NCI-H526 (cell line): ENCODE results near the gene MTG1.
A peak's percentile ranks its signal among the peaks of the same experiment; 100 is the strongest.

Experiments used
- DNase-seq, 2 experiments: peaks; one replicate each; lab custom pipeline; 2025; lab: John Stamatoyannopoulos, UW

The MTG1 gene, protein sequence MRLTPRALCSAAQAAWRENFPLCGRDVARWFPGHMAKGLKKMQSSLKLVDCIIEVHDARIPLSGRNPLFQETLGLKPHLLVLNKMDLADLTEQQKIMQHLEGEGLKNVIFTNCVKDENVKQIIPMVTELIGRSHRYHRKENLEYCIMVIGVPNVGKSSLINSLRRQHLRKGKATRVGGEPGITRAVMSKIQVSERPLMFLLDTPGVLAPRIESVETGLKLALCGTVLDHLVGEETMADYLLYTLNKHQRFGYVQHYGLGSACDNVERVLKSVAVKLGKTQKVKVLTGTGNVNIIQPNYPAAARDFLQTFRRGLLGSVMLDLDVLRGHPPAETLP

DNA sequence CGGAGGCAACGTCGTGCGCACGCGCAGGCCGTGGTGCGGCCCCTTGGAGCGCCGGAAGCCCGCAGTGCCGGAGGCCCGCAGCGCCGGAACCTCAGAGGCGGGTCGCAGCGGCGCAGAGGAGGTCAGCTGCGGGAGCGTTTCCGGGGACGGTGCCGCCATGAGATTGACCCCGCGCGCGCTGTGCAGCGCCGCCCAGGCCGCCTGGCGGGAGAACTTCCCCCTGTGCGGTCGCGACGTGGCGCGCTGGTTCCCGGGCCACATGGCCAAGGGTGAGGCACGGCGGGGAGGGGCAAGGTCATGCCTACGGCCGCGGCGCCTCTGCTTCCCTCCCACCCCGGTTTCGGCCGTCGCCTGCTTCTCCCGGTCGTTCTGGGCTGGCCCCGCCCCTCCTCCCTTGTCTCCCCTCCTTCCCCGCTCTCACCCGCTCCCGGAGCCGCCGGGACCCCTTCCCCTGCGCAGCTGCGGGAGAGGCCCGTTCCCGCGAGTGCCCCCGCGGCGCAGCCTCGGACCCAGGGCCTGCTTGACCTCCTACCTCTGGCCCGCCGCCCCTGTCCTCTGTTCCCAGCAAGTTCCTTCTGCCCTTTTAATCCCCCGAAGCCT, at the start of gene MTG1:
Gene MTG1, plus strand, starts transcription at position 94 of the 600 bp plus-strand sequence. Its CDS starts 64 bp downstream, at position 158.
- peak; percentile 52 to 93 for DNase-seq

DNA sequence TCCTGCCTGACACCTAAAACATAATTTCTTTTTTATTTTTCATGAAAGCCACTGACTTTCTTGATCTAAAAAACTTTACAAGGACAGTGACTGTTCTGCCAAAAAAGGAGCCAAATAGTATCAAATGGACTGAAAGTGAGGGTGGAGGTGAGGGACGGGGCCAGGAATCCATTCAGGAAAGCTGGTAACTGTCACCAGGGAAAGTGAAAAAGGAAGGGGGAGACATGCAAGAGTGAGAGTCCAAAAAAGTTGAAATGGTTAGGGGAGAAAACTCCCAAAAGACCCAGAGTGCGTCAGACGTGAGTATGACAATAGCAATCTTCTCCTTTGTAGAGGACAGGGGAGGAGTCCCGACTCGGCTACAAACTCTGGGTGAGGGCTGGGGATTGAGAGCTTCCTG, 49.7 kb upstream of the MTG1 start:
- no peak for DNase-seq

DNA sequence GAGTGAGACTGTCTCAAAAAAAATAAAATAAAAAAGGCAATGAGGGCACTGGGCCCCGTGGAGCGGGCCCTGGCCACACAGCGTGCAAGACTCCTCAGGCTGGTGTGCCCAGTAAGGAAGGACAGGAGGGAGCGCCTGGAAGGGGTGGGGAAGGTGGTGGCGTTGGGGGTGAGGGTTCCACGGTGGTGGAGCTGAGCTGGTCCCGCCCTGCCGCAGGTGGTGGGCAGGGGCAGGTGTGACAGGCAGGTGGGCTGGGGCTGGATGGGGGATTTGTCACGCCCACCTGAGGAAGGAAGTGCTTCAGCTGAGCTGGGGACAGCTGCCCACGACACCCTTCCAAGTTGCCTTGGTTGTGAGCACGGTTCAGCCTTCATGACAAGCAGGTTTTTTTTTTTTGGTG, 47.5 kb upstream of the MTG1 start:
- no peak for DNase-seq

DNA sequence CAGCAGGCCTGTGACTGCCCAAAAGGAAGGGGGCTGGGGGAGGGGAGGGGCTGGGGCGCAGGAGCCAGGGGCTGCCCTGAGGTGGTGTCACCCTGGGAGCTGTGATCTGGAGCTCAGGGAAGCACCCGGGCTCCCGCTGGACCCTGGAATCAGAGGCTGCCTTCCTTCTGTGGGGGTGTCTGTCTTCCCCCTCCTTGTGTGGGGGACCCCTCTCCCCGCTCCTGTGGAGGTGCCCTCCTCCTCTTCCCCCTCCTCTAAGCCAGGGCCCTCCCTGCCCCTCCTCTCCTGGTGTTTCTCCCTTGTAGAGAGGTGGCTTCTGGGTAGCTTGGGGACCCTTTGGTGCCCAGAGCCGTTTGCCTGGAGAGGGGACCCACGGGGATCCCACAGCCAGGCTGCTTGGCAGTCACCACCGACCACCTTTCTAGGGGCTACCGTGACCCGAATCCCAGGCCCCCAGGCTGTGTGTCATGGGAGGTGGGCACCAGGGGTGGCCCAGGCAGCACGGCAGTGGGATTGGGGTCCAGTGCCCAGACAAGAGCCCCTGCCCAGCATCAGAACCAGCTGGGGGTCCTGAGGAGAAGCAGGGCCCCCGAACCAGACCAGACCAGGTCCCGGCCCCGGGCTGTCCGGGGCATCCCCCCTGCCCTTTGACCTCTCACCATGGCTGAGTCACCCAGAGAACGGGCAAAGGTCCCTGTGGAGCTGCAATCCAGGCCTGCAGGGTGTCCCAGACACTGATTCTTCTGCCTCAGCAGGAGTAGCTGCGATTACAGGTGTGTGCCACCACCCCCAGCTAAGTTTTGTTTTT, 46.0 kb upstream of the MTG1 start:
- no peak for DNase-seq

DNA sequence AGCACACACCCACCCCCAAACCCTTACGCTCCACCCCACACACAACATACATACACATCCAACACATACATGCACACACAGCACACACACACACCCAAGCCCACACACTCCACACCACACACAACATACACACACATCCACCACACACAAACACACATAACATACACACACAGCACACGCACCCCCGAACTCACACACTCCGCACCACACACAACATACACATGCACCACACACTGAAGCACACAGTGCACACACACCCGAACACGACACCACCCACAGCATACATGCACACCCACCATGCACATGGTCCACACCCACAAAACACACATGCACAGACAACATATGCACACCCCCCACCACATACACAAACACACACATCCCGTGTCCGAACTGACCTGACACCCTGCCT, 44.8 kb upstream of the MTG1 start:
- DNase-seq, result no peak

DNA sequence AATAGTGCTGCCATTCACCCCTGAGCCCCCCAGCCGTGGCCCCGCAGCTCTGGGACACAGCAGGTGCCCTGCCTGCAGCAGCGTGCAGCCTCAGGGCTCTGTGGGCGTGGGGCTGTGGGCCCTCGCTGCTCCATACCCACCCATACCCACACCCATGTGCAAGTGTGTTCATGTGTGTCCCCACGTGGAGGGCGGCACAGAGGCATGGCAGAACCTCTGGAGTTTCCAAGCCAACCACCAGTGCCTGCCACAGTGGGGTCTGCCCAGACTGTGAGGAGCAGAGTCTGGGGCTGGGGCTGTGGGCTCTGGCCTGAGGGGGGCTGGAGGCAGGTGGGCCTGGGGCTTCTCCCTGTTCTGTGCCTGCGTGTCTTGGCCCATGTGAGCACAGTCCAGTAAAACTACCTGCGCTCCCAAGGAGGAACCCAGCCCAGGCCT, 44.4 kb upstream of the MTG1 start:
- no peak for DNase-seq

DNA sequence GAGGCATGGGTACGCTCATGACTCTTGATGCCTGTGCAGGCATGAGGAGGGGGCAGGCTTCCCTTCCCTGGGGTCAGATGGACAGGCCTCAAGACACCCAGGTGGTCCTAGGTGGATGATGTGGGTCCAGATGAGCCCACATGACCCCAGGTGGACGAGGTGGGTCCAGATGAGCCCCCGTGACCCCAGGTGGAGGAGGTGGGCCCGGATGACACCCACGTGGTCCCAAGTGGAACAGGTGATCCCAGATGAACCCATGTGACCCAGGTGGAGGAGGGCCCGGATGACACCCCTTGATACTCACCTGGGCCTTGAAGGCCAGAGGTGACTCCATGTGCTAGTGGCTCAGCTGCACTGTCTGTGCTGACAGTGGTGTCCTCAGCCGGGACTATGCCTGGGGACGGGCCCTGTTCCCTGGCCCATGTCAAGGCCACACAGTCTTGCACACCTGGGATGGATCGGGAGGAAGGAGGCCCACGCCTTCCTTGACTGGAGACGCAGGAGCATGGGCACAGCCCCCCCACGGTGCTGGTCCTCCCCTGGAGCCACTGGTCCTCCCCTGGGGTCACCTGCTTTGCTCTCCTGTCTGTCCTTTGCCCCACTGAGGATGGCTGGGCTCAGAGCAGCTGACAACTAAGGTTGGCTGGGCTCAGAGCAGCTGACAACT, 43.5 kb upstream of the MTG1 start:
- no peak for DNase-seq

DNA sequence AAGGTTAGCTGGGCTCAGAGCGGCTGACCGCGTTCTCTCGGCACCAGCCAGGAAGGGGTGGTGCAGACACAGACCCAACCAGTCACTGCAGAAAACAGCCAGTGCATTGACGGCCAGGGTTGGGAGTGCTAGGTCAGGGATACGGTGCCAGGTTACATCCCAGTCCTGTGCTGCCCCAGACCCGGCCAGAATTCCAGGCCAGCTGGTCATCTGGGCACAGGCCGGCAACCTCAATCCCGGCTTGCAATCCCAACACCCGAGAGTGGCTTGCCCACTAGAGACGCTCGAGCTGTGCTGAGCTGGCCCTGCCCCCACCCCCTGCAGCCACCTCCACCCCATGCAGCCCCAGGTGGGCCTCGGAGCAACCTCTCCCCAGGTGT, 43.0 kb upstream of the MTG1 start:
- no peak for DNase-seq

DNA sequence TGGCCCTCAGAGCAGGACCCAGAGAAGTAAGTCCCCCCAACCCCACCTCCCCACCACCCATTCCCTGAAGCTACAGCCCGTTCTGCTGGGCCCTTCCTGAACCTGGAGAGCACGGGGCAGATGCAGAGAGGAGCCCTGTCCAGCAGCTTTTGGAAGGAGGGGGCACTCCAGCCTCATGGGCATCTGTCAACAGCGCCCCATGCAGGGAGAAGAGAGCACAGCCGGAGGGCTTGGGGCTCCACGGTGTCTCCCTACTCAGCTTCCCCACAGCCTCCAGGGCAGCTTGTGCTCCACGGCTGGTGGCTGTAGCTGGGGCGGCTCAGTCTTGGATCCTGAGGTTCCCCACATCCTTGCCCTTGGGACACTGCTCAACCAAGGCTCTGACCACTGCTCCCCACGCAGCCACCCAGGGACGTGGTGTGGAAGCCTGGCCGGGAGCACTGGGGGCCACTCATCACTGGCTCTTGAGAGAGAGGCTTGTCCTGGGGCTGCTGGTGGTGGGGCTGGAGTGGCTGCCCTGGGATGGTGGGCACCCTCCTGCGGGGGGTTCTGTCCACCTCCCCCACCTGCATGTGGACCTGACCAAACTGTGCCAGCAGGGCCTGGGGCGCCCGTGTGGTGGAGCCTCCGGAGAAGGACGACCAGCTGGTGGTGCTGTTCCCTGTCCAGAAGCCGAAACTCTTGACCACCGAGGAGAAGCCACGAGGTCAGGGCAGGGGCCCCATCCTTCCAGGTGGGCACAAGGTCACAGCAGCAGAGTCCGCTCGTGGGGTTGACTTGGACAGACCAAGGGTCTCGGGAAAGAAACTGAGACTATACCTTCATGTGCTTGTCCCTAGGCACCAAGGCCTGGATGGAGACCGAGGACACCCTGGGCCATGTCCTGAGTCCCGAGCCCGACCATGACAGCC, 42.3 kb upstream of the MTG1 start:
- no peak for DNase-seq

DNA sequence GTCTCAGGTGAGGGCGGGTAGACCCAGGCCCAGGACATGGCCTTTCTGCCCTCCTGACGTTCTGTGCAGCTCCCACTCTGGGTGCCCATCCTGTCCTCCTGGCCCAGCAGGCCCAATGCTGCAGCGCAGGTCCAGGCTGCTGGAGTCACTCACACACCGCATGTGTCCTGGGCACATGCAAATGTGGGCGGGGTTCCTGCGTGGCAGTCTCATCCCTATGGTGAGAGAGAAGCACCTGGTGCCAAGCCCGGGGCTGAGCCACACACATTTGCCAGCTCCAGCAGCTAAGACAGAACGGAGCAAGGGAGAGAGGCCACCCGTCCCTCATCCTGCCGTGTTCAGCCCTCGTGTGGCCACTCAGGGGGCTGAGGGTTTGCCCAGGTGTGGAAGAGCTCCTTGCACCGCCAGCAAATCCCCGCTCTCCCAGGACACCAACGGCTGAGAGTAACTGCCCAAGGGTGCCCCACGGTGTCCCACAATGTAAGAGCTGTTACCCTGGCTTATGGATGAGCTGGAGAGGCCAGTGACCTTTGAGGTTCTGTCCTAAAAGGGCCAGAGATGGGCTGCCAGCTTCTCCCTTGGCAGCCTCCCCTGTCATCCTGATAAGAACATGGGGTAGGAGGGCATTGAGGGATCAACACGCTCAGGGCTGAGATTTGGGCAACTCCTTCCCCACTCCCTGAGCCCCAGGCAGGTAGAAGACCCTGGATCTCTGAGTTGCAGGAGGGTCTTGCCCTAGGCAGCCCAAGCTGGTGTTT, 40.6 kb upstream of the MTG1 start:
- DNase-seq, result peak; percentile 20 to 67

DNA sequence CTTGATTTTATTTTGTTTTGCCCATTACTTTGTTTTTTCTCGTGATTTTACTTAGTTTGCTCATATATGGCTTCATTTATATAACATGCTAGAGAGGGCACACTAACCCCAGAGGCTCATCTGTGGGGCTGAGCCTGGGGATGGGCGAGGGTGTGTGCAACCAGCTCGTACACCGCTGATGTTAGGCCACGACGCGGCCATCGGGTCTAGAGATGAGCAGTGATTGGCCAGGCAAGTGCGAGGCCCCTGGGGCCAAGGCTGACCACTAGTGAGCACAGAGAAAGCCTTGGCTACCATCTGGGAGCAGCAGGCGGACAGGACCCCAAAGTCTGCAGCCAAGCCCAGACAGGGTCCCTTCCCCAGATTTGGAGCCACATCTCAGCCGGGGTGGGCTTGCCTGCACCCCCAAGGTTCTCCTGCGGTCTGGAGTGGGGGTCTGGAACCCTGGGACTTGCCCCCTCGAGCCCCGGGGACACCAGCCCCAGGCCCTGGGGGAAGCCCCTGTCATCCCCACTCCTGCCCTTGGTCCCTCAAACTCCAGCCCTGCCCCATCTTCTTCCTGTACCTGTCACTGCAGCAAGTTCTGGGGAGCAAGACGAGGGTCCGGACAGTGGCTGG, 39.9 kb upstream of the MTG1 start:
- no peak for DNase-seq

DNA sequence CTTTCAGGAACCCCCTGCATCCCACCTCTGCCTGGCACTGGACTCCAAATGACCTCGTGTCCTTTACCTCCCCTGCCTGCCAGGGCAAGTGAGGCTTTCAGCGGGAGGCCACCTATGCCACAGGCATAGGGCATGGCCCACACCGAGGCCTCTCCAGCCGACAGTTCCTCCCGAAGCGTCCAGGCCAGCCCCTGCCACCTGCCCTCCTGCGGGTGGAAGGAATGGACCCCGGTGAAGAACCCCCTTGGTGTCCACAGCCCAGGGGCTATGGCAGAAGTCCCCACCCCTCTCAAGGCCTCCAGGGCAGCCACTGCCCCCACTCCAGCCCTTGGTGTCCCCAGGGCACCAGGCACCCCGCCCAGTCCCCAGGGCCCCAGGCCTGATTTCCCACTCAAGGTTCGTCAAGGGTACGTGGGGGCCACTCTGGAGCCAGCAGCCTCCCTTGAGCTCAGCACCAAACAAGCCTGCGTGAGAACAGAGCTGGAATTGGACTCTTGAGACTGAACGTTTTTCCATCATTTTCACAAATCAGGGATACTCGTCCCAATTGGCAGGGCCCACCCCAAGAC, 39.2 kb upstream of the MTG1 start:
- no peak for DNase-seq

DNA sequence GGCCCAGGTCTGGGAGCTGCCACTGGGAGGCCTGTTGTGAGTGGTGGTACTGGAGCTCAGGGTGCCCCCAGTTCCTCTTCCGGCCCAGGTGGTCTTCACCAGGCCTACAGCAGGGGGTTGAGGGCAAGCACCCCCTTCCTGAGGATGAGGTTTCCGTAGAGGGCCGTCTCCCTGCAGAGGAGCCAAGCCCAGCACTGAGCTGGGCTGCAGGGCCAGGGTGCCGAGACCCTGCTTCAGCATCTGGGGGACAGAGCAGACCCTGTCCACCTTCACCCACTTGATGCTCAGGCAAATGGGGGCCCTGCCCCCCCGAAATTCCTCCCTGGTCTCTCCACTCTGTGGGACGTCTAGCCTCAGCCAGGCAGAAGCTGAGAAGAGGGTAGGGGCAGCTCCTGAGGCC, 38.7 kb upstream of the MTG1 start:
- no peak for DNase-seq

DNA sequence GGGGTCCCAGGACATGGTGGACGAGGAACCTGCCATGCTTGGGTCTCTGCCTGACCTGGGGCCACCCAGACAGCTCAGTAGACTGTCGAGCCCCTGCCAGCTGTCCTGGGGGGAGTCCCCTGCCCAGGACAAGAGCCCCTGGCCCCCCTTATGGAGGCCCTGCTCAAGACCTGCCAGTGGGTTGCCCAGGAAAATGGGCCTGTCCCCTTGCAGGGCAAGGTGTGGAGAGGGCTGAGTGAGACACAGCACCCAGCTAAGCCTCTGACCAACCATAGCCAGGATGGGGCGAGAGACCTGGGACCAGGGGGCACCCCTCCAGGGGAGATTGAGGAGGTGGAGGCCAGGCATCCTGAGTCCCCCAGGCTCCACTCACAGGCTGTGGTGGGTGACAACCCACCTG, 38.0 kb upstream of the MTG1 start:
- no peak for DNase-seq

DNA sequence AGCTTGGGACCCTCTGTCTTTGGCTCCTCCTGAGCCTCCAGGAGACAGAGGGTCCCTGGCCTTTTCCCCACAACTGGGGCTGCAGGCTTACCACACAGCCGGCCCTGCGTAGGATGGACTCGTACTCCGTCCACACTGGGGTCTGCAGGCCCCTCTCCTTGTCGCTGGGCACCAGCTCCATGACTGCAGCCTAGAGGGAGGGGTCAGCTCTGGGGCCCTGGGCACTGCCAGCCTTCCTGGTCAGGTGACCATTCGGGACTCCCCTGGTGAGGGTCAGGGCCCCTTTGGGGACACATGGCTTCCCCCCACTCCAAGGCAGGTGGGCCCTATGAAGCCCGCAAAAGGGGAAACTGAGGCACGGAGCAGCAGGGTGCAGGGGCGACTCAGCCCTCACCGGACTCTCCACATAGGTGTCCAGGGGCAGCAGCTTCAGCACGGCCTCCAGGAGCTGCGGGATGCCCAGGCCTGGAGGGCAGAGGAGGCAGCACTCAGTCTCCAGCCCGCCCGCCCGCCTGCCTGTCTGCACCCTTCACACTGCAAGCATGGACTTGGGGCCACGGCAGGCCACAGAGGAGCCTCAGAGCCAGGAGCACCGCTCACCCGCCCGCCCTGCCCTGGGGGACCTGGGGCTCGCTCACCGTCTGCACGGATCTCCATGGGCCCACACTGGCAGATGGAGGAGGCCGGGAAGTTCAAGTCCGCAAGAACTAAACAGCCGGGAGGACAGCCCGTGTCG, 37.2 kb upstream of the MTG1 start:
- no peak for DNase-seq

DNA sequence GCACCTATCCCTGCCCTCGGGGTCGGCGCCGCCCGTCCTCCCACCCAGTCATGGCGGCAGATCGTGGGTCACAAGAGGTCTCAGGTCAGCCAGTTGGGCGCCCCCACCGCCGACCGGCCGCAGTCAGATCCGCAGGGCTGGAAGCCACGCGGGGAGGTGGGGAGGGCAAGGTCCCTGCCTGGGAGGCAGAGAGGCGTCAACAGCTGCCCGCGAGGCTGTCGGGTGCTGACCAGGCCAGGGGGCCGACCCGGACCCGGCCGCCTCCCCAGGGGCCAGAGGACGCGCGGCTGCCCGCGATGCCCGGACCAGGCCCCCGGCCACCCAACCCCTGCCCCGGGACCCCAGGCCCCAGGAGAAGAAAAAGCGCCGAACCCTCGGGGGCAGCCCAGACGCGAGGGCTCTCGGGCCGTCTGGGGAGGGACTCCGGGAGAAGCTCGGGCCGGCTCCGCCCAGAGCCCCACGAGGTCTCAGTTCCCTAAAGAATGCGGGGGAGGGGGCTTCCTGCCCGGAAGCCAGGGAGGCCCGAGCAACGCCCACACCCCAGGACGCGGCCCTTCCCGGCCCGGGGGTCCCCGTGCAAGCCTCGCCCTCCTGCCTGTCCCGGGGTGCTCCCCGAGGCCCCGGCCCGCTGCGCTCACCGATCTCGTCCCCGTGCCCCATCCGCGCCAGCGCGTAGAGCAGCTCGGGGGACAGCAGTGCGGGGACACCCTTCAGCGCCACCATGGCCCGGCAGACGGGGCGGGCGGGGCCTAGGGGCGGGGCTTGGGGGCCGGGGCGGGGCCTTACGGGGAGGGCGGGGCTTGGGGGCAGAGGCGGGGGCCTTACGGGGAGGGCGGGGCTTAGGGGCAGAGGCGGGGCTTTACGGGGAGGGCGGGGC, 36.4 kb upstream of the MTG1 start, which contains the start of gene FUOM:
Gene FUOM, minus strand, starts transcription at position 735 of the 877 bp plus-strand sequence. Its CDS starts 12 bp downstream, at position 723.
- DNase-seq, result peak in 1 of 2 experiments; percentile 61

DNA sequence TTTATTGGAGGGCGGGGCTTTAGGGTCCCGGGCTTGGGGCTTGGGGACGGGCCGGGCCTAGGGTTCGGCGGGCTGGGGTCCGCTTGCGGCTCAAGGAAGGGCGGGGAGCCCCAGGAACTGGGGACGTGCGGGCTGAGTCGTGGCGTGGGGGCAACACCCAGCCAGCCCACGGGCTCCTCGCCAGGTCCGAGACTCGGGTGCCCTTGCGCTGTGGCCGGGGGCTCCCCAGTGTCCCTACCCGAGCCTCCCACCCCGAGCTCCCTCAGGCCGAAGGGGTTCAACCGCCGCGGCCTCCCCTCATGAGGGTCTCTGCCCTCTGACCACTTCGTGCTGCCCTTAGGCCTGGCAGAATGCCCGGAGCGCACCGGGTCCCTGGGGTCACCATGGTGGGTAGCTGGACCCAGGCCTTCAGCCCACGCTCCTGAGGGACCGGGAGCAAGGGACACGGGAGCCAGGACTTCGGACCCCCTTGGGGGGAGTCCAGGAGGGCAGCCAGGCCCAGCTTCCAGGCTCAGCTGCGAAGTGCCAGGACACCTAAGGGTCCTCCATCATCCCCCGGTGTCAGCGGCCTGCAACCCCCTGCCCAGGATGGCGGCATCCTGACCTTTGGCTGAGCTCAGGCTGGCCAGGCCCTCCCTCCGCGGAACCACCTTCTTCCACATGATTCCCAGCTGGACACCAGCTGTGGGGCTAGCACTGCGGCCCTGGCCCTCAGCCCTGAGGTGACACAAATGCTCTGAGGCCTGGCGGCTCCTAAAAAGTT, 35.6 kb upstream of the MTG1 start:
- DNase-seq, result no peak
